Sigmoid colon (tissue), 4 donors: ENCODE data around the gene TRAF3.

Source experiments
- EP300 ChIP-seq, 4 donors: sonication (generic); formaldehyde crosslinking; IDR thresholded peaks; one replicate each; pipeline ENCODE4 v1.6.1; 2017; ENCODE audit warnings: antibody characterized with exemption in 4 of 4
- TF ChIP-seq, protein P1 (sequence below), 4 experiments: fragments of 450-650 bp in 3 of 4; fragments of 200-600 bp in 1 of 4; IDR thresholded peaks; one replicate each; pipeline ENCODE4 v1.5.1; 2016 to 2019; ENCODE audit warnings: antibody characterized with exemption in 4 of 4, mild to moderate bottlenecking in 3 of 4, moderate library complexity in 2 of 4

DNA sequence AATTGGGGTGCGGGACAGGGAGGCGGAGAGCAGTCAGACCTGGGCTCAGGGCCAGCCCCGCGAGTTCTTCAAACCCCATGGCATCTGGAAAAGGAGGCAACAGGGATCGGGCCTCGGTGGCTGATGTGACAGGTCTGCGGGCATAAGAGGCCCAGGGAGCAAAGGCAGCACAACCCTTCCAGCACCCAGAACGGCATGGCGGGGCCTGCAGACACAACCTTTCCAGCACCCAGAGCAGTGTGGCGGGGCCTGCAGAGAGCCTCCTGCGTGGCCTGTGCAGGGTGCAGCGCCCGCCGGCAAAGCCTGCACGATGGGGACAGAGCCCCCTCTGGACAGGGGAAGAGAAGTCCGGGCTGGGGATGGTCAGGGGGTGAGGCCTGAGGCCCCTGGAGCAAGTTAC lies 26.2 kb upstream of the TRAF3 start:
- TF ChIP-seq, protein P1, sequence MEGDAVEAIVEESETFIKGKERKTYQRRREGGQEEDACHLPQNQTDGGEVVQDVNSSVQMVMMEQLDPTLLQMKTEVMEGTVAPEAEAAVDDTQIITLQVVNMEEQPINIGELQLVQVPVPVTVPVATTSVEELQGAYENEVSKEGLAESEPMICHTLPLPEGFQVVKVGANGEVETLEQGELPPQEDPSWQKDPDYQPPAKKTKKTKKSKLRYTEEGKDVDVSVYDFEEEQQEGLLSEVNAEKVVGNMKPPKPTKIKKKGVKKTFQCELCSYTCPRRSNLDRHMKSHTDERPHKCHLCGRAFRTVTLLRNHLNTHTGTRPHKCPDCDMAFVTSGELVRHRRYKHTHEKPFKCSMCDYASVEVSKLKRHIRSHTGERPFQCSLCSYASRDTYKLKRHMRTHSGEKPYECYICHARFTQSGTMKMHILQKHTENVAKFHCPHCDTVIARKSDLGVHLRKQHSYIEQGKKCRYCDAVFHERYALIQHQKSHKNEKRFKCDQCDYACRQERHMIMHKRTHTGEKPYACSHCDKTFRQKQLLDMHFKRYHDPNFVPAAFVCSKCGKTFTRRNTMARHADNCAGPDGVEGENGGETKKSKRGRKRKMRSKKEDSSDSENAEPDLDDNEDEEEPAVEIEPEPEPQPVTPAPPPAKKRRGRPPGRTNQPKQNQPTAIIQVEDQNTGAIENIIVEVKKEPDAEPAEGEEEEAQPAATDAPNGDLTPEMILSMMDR (IDR thresholded peaks at IDR 0.05): no peak
- TF ChIP-seq EP300 (IDR thresholded peaks at IDR 0.05): no peak
